ENCODE data around the gene MAPK8IP3. TPM values are rescaled to one million over a fixed set of nuclear protein-coding genes. Genes with fewer than 3 reads are reported as not detected.
A peak's percentile ranks its signal among the peaks of the same experiment; 100 is the strongest.

Gene MAPK8IP3
- total and polyA plus RNA-seq, 8 donors, result 25.5 to 244 (median 50.3) TPM

GRCh38 chr16:1661826-1662225 is 44.2 kb upstream of the MAPK8IP3 start:
- intact Hi-C loops (cut with DNase I), result no loop called here
- Histone ChIP-seq H3K4me3 (no peak overlapping the region), H3K36me3 (peaks cover 0 to 45% (median 17%) of the 10 kb centered on the region in 3 donors), H3K4me1 (no peaks in the 10 kb centered on the region), H3K9me3 (no peaks in the 10 kb centered on the region), H3K27me3 (no peaks in the 10 kb centered on the region), H3K27ac (no peak overlapping the region)
- TF ChIP-seq, protein P1, sequence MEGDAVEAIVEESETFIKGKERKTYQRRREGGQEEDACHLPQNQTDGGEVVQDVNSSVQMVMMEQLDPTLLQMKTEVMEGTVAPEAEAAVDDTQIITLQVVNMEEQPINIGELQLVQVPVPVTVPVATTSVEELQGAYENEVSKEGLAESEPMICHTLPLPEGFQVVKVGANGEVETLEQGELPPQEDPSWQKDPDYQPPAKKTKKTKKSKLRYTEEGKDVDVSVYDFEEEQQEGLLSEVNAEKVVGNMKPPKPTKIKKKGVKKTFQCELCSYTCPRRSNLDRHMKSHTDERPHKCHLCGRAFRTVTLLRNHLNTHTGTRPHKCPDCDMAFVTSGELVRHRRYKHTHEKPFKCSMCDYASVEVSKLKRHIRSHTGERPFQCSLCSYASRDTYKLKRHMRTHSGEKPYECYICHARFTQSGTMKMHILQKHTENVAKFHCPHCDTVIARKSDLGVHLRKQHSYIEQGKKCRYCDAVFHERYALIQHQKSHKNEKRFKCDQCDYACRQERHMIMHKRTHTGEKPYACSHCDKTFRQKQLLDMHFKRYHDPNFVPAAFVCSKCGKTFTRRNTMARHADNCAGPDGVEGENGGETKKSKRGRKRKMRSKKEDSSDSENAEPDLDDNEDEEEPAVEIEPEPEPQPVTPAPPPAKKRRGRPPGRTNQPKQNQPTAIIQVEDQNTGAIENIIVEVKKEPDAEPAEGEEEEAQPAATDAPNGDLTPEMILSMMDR (IDR thresholded peaks at IDR 0.05), result no peak
- DNase-seq (no peak), FAIRE-seq (no peak), ATAC-seq (no peak)
- 94 to 98% methylated on average over 2 of the region's 2 CpGs for WGBS, 2 donors

GRCh38 chr16:1662543-1662942 is 43.5 kb upstream of the MAPK8IP3 start:
- TF ChIP-seq, protein P1 (IDR thresholded peaks at IDR 0.05), result no peak
- WGBS, 2 donors, result 92 to 96% methylated on average over 20 of the region's 20 CpGs
- intact Hi-C loops (cut with DNase I), result no loop called here
- Histone ChIP-seq H3K27me3 (no peaks in the 10 kb centered on the region), H3K36me3 (peaks cover 0 to 47% (median 17%) of the 10 kb centered on the region in 3 donors), H3K9me3 (no peaks in the 10 kb centered on the region), H3K4me3 (no peak overlapping the region), H3K27ac (no peak overlapping the region), H3K4me1 (no peaks in the 10 kb centered on the region)
- ATAC-seq, result no peak
- FAIRE-seq, result no peak
- no peak for DNase-seq

- no peaks in the 10 kb centered on the region for H3K27me3 ChIP-seq
- no peak overlapping the region for H3K4me3 ChIP-seq
- intact Hi-C loops (cut with DNase I), result no loop called here
- peaks cover 0 to 68% (median 32%) of the 10 kb centered on the region in 3 donors for H3K36me3 ChIP-seq
- H3K4me1 ChIP-seq, result no peaks in the 10 kb centered on the region
- peak in 1 of 6 donors; percentile 44 for DNase-seq
- WGBS, 2 donors, result 91 to 93% methylated on average over 15 of the region's 15 CpGs
- TF ChIP-seq, protein P1 (IDR thresholded peaks at IDR 0.05), result no peak
- H3K27ac ChIP-seq, result no peak overlapping the region
- no peak for FAIRE-seq
- no peaks in the 10 kb centered on the region for H3K9me3 ChIP-seq
- ATAC-seq, result no peak
Measured at GRCh38 chr16:1665829-1666228, 40.2 kb upstream of the MAPK8IP3 start.

GRCh38 chr16:1666316-1666715 is 39.7 kb upstream of the MAPK8IP3 start:
- WGBS, 2 donors, result 88 to 93% methylated on average over 13 of the region's 13 CpGs
- no peak for FAIRE-seq

DNA sequence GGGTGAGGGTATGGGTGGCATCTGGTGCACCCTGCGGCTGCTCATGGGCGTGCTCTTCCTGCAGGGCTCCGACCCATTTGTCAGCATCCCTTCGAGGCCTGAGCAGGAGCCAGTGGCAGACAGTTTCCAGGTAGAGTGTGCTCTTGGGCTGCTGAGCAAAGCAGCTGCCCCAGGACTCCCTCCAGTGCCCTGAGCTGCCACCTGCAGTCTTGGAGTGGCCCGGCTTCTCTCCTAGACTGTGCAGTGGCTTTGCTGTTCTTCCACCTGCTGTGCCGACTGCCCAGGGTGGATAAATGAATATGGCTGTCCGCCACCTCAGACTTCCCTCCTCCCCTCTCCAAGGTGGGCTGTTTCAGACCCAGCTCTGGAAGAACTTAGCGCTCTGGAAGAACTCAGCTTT is 38.7 kb upstream of the MAPK8IP3 start:
- Histone ChIP-seq H3K4me3 (no peak overlapping the region), H3K4me1 (no peaks in the 10 kb centered on the region), H3K27ac (no peak overlapping the region), H3K36me3 (peaks cover 4 to 82% (median 36%) of the 10 kb centered on the region in 3 donors), H3K9me3 (no peaks in the 10 kb centered on the region), H3K27me3 (no peaks in the 10 kb centered on the region)
- FAIRE-seq, result no peak
- intact Hi-C loops (cut with DNase I), result no loop called here
- DNase-seq, result peak in 1 of 6 donors; percentile 20
- 91 to 93% methylated on average over 8 of the region's 8 CpGs for WGBS, 2 donors
- ATAC-seq, result no peak
- TF ChIP-seq, protein P1 (IDR thresholded peaks at IDR 0.05), result no peak

More at GRCh38 chr16:1666316-1666715, 39.7 kb upstream of the MAPK8IP3 start:
- Histone ChIP-seq H3K36me3 (peaks cover under 1 to 73% (median 32%) of the 10 kb centered on the region in 3 donors), H3K4me1 (no peaks in the 10 kb centered on the region), H3K4me3 (no peak overlapping the region), H3K9me3 (no peaks in the 10 kb centered on the region), H3K27ac (no peak overlapping the region), H3K27me3 (no peaks in the 10 kb centered on the region)
- intact Hi-C loops (cut with DNase I), result no loop called here
- TF ChIP-seq, protein P1 (IDR thresholded peaks at IDR 0.05), result no peak
- DNase-seq (peak in 1 of 6 donors; percentile 19), ATAC-seq (no peak)
